Endothelial cell of hepatic sinusoid (primary cell): Measurements from ENCODE around the gene GPBAR1.

Source experiments
- in situ Hi-C: cut with HindIII; loops from 2 replicates; pipeline ENCODE4 v1.10.0; 2017; ENCODE audit warnings: low sequenced_read_pairs

Gene GPBAR1

GRCh38 chr2:218282173-218282991, 21.6 kb downstream of the GPBAR1 start:
- in situ Hi-C loops, result no loop called here

- in situ Hi-C loops, result no loop called here
These were observed 23.4 kb downstream of the GPBAR1 start for GRCh38 chr2:218284106-218284811.

GRCh38 chr2:218285604-218286003, 24.8 kb downstream of the GPBAR1 start:
- in situ Hi-C loops, result no loop called here

DNA sequence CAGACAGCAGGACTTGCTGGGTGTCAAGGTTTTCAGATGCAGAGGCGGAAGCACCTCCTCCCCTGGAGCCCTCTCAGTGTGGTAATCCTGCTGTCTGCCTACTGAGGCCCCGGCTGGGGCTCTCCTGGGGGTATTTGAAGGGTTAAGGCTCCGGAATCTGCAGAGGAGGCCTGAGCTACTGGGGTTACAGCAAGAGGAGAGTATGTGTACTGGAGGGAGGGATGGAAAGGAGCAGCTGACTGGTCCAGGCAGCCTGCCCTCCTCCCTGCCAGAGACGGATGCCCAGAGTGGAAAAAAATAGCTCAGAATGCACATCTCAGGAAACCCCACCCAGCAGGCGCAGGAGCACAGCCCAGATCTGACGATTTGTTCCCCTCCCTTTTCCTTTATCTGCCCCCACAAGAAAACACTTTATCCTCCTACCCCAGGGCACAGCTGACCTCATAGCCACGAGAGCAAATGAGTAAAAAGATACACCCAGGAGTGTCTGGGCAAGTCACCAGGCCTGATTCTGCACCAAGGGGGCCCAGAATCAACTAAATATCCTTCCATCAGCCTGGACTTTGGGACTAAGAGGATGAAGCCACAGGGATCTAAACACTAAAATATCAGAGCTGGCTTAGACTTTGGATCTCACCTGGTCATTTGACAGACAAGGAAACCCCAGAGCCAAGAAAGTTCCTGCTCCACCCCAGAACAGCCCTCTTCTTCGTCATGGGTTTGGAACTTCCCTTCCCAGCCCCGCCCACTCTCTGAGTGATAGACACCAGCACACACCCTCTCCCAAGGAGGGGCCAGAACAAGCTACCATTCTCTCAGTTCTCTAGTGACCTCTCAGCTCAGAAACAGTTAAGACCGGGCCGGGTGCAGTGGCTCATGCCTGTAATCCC, 26.0 kb downstream of the GPBAR1 start:
- in situ Hi-C loops, result no loop called here

DNA sequence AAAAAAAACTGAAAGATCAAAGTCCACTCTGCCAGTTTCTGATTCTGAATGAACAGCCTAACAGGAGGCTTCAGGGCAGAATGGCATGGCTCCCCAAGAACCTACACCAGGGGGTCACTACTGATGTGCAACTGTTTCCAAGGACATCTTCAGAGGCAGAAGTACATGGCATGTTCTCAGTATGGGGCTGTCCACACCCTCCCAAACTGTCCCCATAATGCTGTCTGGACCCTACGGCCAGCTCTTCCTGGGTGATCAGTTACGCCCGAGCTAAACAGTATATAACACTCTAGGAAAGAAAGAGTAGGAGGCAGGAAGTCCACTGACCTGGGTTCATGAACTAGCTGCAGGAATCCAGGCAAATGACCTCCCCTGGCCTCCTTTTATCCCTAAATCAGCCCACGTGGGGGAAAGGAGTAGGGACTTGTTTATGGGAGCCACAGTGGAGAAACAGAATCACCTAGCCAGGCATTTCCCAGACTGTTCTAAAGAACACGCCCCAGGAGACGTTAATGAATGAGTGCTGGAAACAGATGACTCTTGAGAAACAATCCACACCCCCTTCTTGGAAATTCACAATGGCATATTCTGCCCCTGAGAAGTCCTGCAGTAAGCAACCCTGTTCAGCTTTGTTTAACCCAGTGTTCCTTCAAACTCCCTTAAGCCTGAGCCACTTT, 29.0 kb downstream of the GPBAR1 start:
- in situ Hi-C loops, result no loop called here

DNA sequence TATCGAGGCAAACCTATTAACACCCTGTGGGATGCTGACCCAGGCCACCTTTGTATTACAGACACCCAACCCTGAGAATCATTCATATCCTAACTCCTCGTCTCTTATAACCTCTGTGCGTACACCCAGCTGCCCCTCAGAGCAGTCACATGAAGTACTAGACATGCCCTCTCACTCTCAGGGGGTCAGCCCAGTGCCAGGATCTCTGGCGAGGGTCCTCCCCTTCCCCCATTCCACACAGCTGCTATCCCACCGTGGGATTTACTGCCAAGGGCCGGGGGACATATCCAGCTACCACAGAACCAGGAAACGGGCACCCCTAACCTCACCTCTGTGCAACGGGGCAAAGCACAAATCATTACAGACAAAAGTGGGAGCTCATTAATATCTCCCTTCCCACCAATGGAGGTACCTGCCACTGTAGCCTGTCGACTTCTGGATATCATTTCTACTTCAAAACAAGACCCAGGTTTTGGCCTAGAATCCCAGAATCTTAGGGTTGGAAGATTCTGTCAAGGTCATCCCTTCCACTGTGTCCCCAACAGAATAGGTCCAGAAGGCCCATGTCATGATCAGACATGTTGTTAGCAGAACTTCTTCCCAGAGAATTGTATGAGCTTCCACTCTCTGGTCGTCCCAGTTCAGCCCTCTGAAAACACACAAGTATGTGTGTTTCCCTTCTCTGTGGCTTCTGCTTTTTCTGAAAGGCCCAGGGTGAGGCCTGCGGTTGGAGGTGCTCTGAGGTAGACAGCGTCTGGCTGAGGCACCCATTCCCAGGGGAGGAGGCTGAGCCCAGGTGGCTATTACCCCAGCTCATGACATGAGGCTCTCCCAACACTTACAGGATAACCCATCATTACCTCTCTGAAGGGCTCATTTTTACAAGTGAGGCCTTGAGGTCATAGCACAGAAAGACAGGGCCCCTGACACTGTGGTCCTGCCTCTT, 29.8 kb downstream of the GPBAR1 start:
- in situ Hi-C loops, result no loop called here

DNA sequence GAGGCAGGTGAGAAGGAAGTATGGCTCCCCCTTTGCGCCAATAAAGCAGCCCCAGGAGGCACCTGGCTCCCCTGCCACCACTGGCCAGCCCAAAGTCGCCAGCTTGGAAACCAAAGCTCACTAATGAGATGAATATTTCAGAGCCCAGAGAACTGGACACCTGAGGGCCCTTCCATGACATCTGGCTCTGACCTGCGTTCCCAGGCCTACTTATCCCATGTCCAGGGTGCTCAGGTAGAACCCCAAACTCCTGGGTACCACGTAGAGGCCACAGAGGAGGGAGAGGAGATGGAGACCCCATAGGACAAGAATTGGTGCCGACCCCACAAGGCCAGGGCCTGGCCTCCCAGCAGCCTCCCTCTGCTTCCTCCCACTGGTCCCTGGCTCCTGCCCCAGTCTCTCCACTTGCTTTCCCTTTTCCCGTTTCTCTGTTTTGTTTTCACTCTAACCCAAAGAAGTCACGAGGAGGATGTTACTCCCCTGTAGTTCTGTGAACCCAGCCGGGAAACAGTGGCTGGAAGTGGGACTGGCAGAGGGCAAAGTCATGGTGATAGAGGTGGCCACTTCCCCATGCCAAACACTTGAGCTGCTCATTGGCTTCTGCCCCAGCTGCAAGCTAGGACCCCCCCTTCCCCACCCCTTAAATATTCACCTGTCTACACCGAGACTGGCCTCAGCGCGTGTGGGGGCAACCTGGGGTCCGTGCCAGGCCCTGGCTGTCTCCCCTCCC, 30.7 kb downstream of the GPBAR1 start:
- in situ Hi-C loops, result no loop called here

GRCh38 chr2:218292048-218293014, 31.5 kb downstream of the GPBAR1 start, which contains the start of gene TMBIM1:
TSS of gene TMBIM1 (minus strand) at chr2:218292503. CDS start at chr2:218282141, 10,362 bp downstream.
- in situ Hi-C loops, result no loop called here

- in situ Hi-C loops, result no loop called here
These were observed 33.1 kb downstream of the GPBAR1 start for GRCh38 chr2:218293715-218294429.

DNA sequence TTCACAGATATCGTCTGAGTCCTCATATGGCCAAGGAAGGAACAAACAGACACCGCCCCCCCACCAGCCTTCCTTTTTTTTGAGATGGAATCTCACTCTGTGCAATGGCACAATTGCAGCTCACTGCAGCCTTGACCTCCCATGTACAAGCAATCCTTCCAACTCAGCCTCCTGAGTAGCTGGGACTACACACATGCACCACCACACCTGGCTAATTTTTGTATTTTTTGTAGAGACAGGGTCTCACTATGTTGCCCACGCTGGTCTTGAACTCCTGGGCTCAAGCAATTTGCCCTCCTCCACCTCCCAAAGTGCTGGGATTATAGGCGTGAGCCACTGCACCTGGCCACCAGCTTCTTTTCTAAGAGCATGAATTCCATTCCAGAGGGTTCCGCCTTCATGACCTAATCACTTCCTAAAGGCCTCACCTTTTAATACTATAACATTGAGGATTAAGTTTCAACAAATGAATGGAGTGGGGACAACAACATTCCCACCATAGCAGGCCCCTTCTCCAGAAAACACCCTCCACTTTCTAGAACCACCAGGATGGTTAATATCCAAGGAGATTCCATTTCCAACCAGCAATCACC, 33.7 kb downstream of the GPBAR1 start:
- in situ Hi-C loops, result loop anchor here (5.0 kb wide), 2 partner anchors 63 to 108 kb away; partner anchors contain the start of gene CATIP

GRCh38 chr2:218295029-218295428, 34.2 kb downstream of the GPBAR1 start:
- in situ Hi-C loops, result loop anchor here (5.0 kb wide), 2 partner anchors 62 to 107 kb away; partner anchors contain the start of gene CATIP

- in situ Hi-C loops, result loop anchor here (5.0 kb wide), 2 partner anchors 61 to 106 kb away; partner anchors contain the start of gene CATIP
These were observed 35.4 kb downstream of the GPBAR1 start for GRCh38 chr2:218296200-218296599.

DNA sequence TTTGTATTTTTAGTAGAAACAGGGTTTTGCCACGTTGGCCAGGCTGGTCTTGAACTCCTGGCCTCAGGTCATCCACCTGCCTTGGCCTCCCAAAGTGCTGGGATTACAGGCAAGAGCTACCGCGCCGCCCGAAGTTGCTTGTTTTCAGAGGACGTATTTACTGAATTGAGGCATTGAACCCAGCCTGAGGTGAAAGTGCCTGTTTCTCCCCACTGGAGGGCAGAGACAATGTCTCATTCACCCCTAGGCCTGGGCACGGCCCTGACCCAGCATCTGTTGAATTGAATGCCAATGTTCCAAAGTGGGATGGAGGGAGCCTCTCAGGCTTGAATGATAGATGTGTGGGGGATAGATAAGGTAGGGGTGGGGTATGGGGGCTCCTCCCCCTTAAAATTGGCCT, 36.0 kb downstream of the GPBAR1 start:
- in situ Hi-C loops, result loop anchor here (5.0 kb wide), 2 partner anchors 60 to 105 kb away; partner anchors contain the start of gene CATIP

- in situ Hi-C loops, result loop anchor here (5.0 kb wide), 2 partner anchors 59 to 104 kb away; partner anchors contain the start of gene CATIP
These were observed 37.6 kb downstream of the GPBAR1 start for GRCh38 chr2:218298314-218298875.

DNA sequence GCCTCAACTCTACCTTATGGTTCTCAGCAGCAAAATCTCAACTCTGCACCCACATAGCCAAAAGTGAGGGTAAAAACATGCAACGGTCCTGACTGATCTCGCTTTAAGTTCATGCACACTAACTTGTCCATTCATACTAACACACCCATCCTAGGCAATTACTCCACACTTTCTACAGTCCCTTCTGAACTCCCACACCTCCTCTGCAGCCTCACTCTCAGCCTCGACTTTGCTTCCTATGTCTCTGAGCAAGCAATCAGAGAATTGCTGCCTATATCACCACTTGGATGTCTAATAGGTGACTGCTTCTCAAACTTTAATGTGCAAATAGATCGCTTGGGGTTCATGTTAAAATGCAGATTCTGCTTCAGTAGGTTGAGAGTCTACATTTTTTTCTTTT, 39.3 kb downstream of the GPBAR1 start:
- in situ Hi-C loops, result no loop called here
